H1 (cell line): ENCODE results near the gene RAP1A. TPM values are rescaled to one million over a fixed set of nuclear protein-coding genes. Genes with fewer than 3 reads are reported as not detected.

ENCODE experiments used
- CTCF ChIA-PET: fragments of 300-600 bp; sonication (Branson Sonifier 250); formaldehyde crosslinking; loops from one replicate; lab custom pipeline; 2021; ENCODE audit not compliant: partially characterized antibody; lab: Charles Lee
- POLR2A ChIA-PET: fragments of 300-600 bp; sonication (Branson Sonifier 250); formaldehyde crosslinking; loops from one replicate; lab custom pipeline; 2021; ENCODE audit warnings: inconsistent platforms; ENCODE audit not compliant: partially characterized antibody; lab: Charles Lee
- DNase-seq, 2 experiments: peaks; one replicate each; pipeline versions ENCODE4 v3.0.0 to v3.0.0-alpha.2; 2010 to 2022; ENCODE audit warnings: low spot score in 2 of 2, low read depth in 1 of 2, mixed read lengths in 1 of 2
- FAIRE-seq: peaks from 2 replicates; lab custom pipeline; 2011; peaks lifted over from hg19 to GRCh38; lab: Jason Lieb, UNC
- H2AFZ ChIP-seq: 2 replicates; pipeline ENCODE4 v1.8.1; 2012; ENCODE audit warnings: low read length, inconsistent platforms
- H2AK5ac ChIP-seq: 2 replicates; pipeline ENCODE4 v1.6.1; 2013; ENCODE audit warnings: low read depth, low read length
- H2BK120ac ChIP-seq: replicated peaks from 2 replicates; pipeline ENCODE3; 2013; ENCODE audit warnings: low read depth, low read length, inconsistent platforms
- H2BK12ac ChIP-seq: 2 replicates; pipeline ENCODE4 v1.6.1; 2013; ENCODE audit warnings: low read depth, low read length
- H2BK15ac ChIP-seq: 2 replicates; pipeline ENCODE4 v1.6.1; 2013; ENCODE audit warnings: low read length
- H2BK20ac ChIP-seq: 2 replicates; pipeline ENCODE4 v1.6.1; 2013; ENCODE audit warnings: low read length
- H2BK5ac ChIP-seq: 2 replicates; pipeline ENCODE4 v1.6.1; 2013; ENCODE audit warnings: low read depth, low read length
- H3K14ac ChIP-seq: 2 replicates; pipeline ENCODE4 v1.6.1; 2013; ENCODE audit warnings: inconsistent platforms; ENCODE audit not compliant: insufficient read length
- H3K18ac ChIP-seq: 2 replicates; pipeline ENCODE4 v1.6.1; 2013; ENCODE audit warnings: low read length; ENCODE audit errors: extremely low read depth
- H3K23ac ChIP-seq: 2 replicates; pipeline ENCODE4 v1.6.1; 2013; ENCODE audit warnings: inconsistent platforms; ENCODE audit not compliant: insufficient read length
- H3K23me2 ChIP-seq: 2 replicates; pipeline ENCODE4 v1.6.1; 2013; ENCODE audit warnings: low read depth, low read length
- H3K27ac ChIP-seq: 2 replicates; pipeline ENCODE4 v1.6.1; 2011; ENCODE audit warnings: low read depth, low read length, inconsistent platforms
- H3K27me3 ChIP-seq, 4 experiments: replicated peaks in 1 of 4; 1 replicate in 1 of 4; 2 replicates in 3 of 4; pipeline versions ENCODE4 v1.6.1 to v1.8.1; 2011 to 2013; ENCODE audit warnings: low read length in 3 of 4, mild to moderate bottlenecking in 3 of 4, inconsistent platforms in 2 of 4, mixed read lengths in 2 of 4, moderate library complexity in 1 of 4; ENCODE audit not compliant: control insufficient read depth in 3 of 4, insufficient read depth in 3 of 4; ENCODE audit errors: extremely low read depth in 1 of 4
- H3K36me3 ChIP-seq, 4 experiments: 2 replicates each; pipeline versions ENCODE4 v1.6.1 to v1.8.1; 2011 to 2013; ENCODE audit warnings: mild to moderate bottlenecking in 4 of 4, low read length in 3 of 4, moderate library complexity in 2 of 4, control low read depth in 1 of 4, inconsistent platforms in 1 of 4; ENCODE audit not compliant: insufficient read depth in 4 of 4, control insufficient read depth in 2 of 4
- H3K4ac ChIP-seq: replicated peaks from 2 replicates; pipeline ENCODE3; 2013; ENCODE audit warnings: low read length, low read depth, mixed read lengths, inconsistent platforms; ENCODE audit not compliant: insufficient read length
- H3K4me1 ChIP-seq, 4 experiments: replicated peaks in 1 of 4; 1 replicate in 1 of 4; 2 replicates in 3 of 4; pipeline versions ENCODE4 v1.6.1 to v1.8.1; 2011 to 2013; ENCODE audit warnings: low read length in 3 of 4, inconsistent platforms in 2 of 4, mixed read lengths in 1 of 4; ENCODE audit not compliant: insufficient read depth in 4 of 4, control insufficient read depth in 3 of 4
- H3K4me2 ChIP-seq, 2 experiments: 2 replicates each; pipeline versions ENCODE4 v1.6.1 to v1.8.1; 2011 to 2013; ENCODE audit warnings: low read depth in 2 of 2, low read length in 2 of 2, control low read depth in 1 of 2, inconsistent platforms in 1 of 2, mild to moderate bottlenecking in 1 of 2; ENCODE audit not compliant: insufficient read depth in 1 of 2
- H3K4me3 ChIP-seq, 4 experiments: fragments of 200-600, 300-600 bp in 1 of 4; sonication (generic), shearing (Covaris generic), sonication (Bioruptor Twin) in 1 of 4; 2 replicates each; pipeline versions ENCODE4 v1.5.1 to v1.8.1; 2011 to 2016; ENCODE audit warnings: low read length in 4 of 4, low read depth in 3 of 4, control low read depth in 2 of 4, inconsistent platforms in 2 of 4, mild to moderate bottlenecking in 2 of 4, mixed read lengths in 1 of 4, moderate library complexity in 1 of 4; ENCODE audit not compliant: insufficient read depth in 2 of 4; ENCODE audit errors: extremely low read depth in 1 of 4
- H3K56ac ChIP-seq: replicated peaks from 2 replicates; pipeline ENCODE3; 2013; ENCODE audit warnings: low read depth, mild to moderate bottlenecking, mixed read lengths, low read length, inconsistent platforms; ENCODE audit not compliant: insufficient read length
- H3K79me1 ChIP-seq: 2 replicates; pipeline ENCODE4 v1.6.1; 2013; ENCODE audit warnings: low read depth, low read length, control low read depth
- H3K79me2 ChIP-seq, 2 experiments: 2 replicates each; pipeline versions ENCODE4 v1.6.1 to v1.8.1; 2012 to 2013; ENCODE audit warnings: low read length in 2 of 2, mild to moderate bottlenecking in 2 of 2, inconsistent platforms in 1 of 2; ENCODE audit not compliant: insufficient read depth in 2 of 2, control insufficient read depth in 1 of 2
- H3K9ac ChIP-seq, 4 experiments: replicated peaks in 1 of 4; 1 replicate in 1 of 4; 2 replicates in 3 of 4; pipeline versions ENCODE4 v1.6.1 to v1.8.1; 2011 to 2013; ENCODE audit warnings: low read depth in 3 of 4, low read length in 3 of 4, control low read depth in 2 of 4, mild to moderate bottlenecking in 2 of 4, moderate library complexity in 2 of 4, inconsistent platforms in 1 of 4; ENCODE audit errors: extremely low read depth in 1 of 4
- H3K9me3 ChIP-seq, 2 experiments: 2 replicates each; pipeline versions ENCODE4 v1.6.1 to v1.8.1; 2012 to 2013; ENCODE audit warnings: mild to moderate bottlenecking in 2 of 2, moderate library complexity in 2 of 2, control low read depth in 1 of 2, inconsistent platforms in 1 of 2, low read depth in 1 of 2, low read length in 1 of 2, mixed read lengths in 1 of 2; ENCODE audit not compliant: insufficient read depth in 2 of 2
- H4K20me1 ChIP-seq, 2 experiments: replicated peaks in 1 of 2; 2 replicates each; pipeline versions ENCODE3 to v1.8.1; 2011 to 2013; ENCODE audit warnings: inconsistent platforms in 2 of 2, low read length in 2 of 2, mild to moderate bottlenecking in 1 of 2; ENCODE audit not compliant: insufficient read depth in 2 of 2, control insufficient read depth in 1 of 2
- H4K5ac ChIP-seq: 2 replicates; pipeline ENCODE4 v1.6.1; 2013; ENCODE audit warnings: low read length, low read depth, mixed read lengths, inconsistent platforms; ENCODE audit not compliant: insufficient read length
- H4K8ac ChIP-seq: 2 replicates; pipeline ENCODE4 v1.8.0; 2013; ENCODE audit warnings: mild to moderate bottlenecking, moderate library complexity, low read length, inconsistent platforms; ENCODE audit not compliant: insufficient read depth; ENCODE audit errors: extremely low read depth
- H4K91ac ChIP-seq: replicated peaks from 2 replicates; pipeline ENCODE3; 2013; ENCODE audit warnings: low read length, mixed read lengths, inconsistent platforms; ENCODE audit not compliant: insufficient read length
- RBBP5 ChIP-seq: IDR thresholded peaks from 2 replicates; pipeline ENCODE4 v1.7.1; 2012; ENCODE audit warnings: low read depth, mild to moderate bottlenecking, inconsistent platforms, low read length, moderate library complexity, borderline replicate concordance
- TEAD4 ChIP-seq: IDR thresholded peaks from 2 replicates; pipeline ENCODE4 v1.6.1; 2012; ENCODE audit warnings: low read depth, low read length, inconsistent platforms, mixed read lengths
- WGBS, 2 experiments: shearing (Covaris generic) in 1 of 2; methylation state at CpG; one replicate each; pipeline versions ENCODE4 v1.1.6 to v1.1.7; 2013 to 2015; ENCODE audit warnings: low lambda C conversion rate in 2 of 2, mixed read lengths in 2 of 2, inconsistent platforms in 1 of 2, low coverage in 1 of 2, missing lambda C conversion rate in 1 of 2; ENCODE audit not compliant: insufficient replicate concordance in 2 of 2, insufficient coverage in 1 of 2, insufficient read length in 1 of 2; ENCODE audit errors: extremely low coverage in 1 of 2, missing lambda C conversion rate in 1 of 2; 5-methylcytosine and 5-hydroxymethylcytosine counted together
- polyA plus RNA-seq, 7 experiments: library from polyadenylated mRNA; depleted of rRNA in 3 of 7; stranded (reverse) in 5 of 7; unstranded in 2 of 7; fragments of >200 nt in 5 of 7; fragments of 200-250 nt in 2 of 7; gene quantifications; 1 replicate in 5 of 7; 2 replicates in 1 of 7; 4 replicates in 1 of 7; pipeline versions ENCODE4 v1.2.1 to v1.2.3, GENCODE V29; 2011 to 2013; ENCODE audit warnings: missing spikeins in 2 of 7, mixed read lengths in 2 of 7
- total RNA-seq: library from RNA; stranded (reverse); fragmentation: NEBNext Ultra II Directional; extraction: Animal tissue kit (Norgen Biotek cat#: 25700); gene quantifications from 2 replicates; pipeline ENCODE4 v1.2.1, GENCODE V29; 2021

Gene RAP1A
- total and polyA plus RNA-seq, 2 of the 8 experiments (the other 6 are each of a cell fraction or from before 2014, with no cell fraction given): 10.9 to 35.8 TPM

DNA sequence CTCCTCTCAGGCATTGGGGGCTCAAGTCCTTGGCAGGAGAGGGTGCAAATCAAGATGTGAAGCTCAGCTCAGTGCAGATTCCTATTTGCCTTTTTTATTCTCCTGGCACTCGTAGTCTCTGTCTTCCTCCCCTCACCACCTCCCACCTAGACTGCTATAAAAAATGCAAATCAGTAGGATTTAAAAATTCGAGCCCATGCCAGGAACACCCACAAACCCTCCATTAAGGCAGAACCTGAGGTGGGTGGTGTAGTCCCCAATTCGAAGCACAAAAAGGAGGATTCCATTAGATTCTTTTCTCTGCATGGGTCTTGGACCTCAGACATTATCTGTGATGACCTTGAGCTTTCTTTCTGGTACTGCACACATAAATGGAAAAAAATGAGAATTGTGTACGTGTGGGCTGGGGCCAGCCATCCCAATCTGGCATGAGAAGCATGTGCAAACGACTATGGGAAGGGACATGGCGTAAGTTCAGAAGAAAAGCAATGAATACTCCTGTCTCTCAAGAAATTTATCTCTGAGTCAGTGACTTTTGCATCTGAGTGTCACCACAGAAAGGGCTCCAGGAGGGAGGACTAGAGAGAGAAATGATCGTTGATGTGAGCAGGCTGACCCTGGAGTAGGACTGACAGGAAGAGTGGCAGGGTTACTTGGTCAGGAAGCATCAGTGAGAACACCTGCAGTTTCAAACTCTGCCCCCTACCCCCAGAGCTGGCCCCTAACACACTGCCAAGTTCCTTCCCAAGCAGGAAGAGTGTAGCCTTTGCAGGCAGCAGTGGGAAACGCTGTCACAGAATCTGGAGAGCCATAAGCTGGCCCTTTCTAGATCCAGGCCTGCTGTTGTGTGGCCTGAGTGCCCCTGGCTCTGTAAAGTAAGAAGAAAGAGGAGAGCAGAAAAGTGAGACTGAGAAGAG is 117.9 kb downstream of the RAP1A start:
- Histone ChIP-seq H3K4ac (no peak overlapping the region), H2BK5ac (peak overlapping the region; percentile 40; the same call in 1 of the 2 replicates), H2BK120ac (no peak overlapping the region), H3K14ac (no peak overlapping the region), H2BK15ac (no peak overlapping the region), H3K4me1 (peaks cover 19 to 27% (median 23%) of the 10 kb centered on the region in 4 experiments), H3K27me3 (peaks cover 0 to 6% (median 4%) of the 10 kb centered on the region in 4 experiments; a peak in 3 of 7 replicates), H3K9ac (no peak overlapping the region; a peak in 1 of 7 replicates), H4K91ac (no peak overlapping the region), H3K9me3 (no peaks in the 10 kb centered on the region), H4K5ac (no peak overlapping the region), H3K4me3 (peak overlapping the region; percentile 62 to 74 (median 71); a peak in 7 of 8 replicates), H2BK12ac (peak overlapping the region; percentile 20; the same call in 1 of the 2 replicates), H3K36me3 (no peaks in the 10 kb centered on the region; a peak in 2 of 8 replicates), H2AFZ (no peak overlapping the region), H3K79me1 (peaks cover 6% of the 10 kb centered on the region; the same call in 1 of the 2 replicates), H2BK20ac (no peak overlapping the region), H3K4me2 (peak overlapping the region; percentile 89 to 97), H4K8ac (no peak overlapping the region), H3K23ac (no peak overlapping the region), H3K23me2 (peaks cover 16% of the 10 kb centered on the region; the same call in 1 of the 2 replicates), H3K18ac (peak overlapping the region; percentile 24), H3K27ac (no peak overlapping the region), H4K20me1 (peaks cover 0 to 10% of the 10 kb centered on the region in 2 experiments), H3K56ac (no peak overlapping the region), H3K79me2 (peaks cover 0 to 41% of the 10 kb centered on the region in 2 experiments; a peak in 3 of 4 replicates), H2AK5ac (no peak overlapping the region)
- POLR2A ChIA-PET: interaction anchor here (0.8 to 19.0 kb wide), 10 partner anchors 8 to 118 kb away, joined by 3 to 343 read pairs (median 5); partner anchors contain the start of genes DDX20 and RAP1A
- CTCF ChIA-PET: interaction anchor here (0.7 to 42.0 kb wide), 5 partner anchors 7 to 230 kb away, joined by 3 to 1070 read pairs (median 11); partner anchors contain the start of genes DDX20 and INKA2
- 53% methylated on average over 8 of the region's 8 CpGs; no CpG with 5 or more reads in 1 of the 2 experiments for WGBS, 2 experiments
- TF ChIP-seq TEAD4 (no peak), RBBP5 (0 out of 2 replicates have a peak, but pooled peaks have one; percentile 7)
- FAIRE-seq (no peak), DNase-seq (no peak)
